Measurements from ENCODE around the gene HEXD. TPM values are rescaled to one million over a fixed set of nuclear protein-coding genes. Genes with fewer than 3 reads are reported as not detected.

HEXD gene
- total and polyA plus RNA-seq, 10 of the 15 experiments (the other 5 are each of a cell fraction or from before 2014, with no cell fraction given) = 1.6 to 24.2 (median 7.0) TPM

GRCh38 chr17:82457929-82458178 is 39.7 kb downstream of the HEXD start (continued):
- no peak for TF ChIP-seq SKIL (IDR thresholded peaks at IDR 0.05; ENCODE audit: low read depth, poor library complexity, severe bottlenecking)
- TF ChIP-seq SRF (IDR thresholded peaks at IDR 0.05; ENCODE audit: low read depth in 2 of 2, low read length in 2 of 2) = no peak
- no peak for TF ChIP-seq EP300 (IDR thresholded peaks at IDR 0.05; ENCODE audit: borderline replicate concordance in 1 of 2, control insufficient read depth in 1 of 2, low read depth in 2 of 2, low read length in 2 of 2)
- TF ChIP-seq POU2F2 (IDR thresholded peaks at IDR 0.05; ENCODE audit: borderline replicate concordance, low read depth, low read length) = no peak
- TF ChIP-seq, protein P1, sequence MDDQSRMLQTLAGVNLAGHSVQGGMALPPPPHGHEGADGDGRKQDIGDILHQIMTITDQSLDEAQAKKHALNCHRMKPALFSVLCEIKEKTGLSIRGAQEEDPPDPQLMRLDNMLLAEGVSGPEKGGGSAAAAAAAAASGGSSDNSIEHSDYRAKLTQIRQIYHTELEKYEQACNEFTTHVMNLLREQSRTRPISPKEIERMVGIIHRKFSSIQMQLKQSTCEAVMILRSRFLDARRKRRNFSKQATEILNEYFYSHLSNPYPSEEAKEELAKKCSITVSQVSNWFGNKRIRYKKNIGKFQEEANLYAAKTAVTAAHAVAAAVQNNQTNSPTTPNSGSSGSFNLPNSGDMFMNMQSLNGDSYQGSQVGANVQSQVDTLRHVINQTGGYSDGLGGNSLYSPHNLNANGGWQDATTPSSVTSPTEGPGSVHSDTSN (IDR thresholded peaks at IDR 0.05; ENCODE audit: insufficient replicate concordance, low read depth, low read length) = peak; percentile 78
- no peak for TF ChIP-seq KLF5 (IDR thresholded peaks at IDR 0.05; ENCODE audit: partially characterized antibody)
- no peak for TF ChIP-seq ZZZ3 (IDR thresholded peaks at IDR 0.05; ENCODE audit: control insufficient read depth, insufficient read length, low read depth)
- TF ChIP-seq MEF2A (IDR thresholded peaks at IDR 0.05; ENCODE audit: insufficient read depth, low read depth, low read length) = no peak
- no peak for TF ChIP-seq ESRRA (IDR thresholded peaks at IDR 0.05; ENCODE audit: low read length)
- no peak for TF ChIP-seq IKZF2 (IDR thresholded peaks at IDR 0.05)
- TF ChIP-seq ZBED1 (IDR thresholded peaks at IDR 0.05; ENCODE audit: borderline replicate concordance) = no peak
- TF ChIP-seq CREM (IDR thresholded peaks at IDR 0.05; ENCODE audit: low read depth) = no peak
- TF ChIP-seq, protein P2, sequence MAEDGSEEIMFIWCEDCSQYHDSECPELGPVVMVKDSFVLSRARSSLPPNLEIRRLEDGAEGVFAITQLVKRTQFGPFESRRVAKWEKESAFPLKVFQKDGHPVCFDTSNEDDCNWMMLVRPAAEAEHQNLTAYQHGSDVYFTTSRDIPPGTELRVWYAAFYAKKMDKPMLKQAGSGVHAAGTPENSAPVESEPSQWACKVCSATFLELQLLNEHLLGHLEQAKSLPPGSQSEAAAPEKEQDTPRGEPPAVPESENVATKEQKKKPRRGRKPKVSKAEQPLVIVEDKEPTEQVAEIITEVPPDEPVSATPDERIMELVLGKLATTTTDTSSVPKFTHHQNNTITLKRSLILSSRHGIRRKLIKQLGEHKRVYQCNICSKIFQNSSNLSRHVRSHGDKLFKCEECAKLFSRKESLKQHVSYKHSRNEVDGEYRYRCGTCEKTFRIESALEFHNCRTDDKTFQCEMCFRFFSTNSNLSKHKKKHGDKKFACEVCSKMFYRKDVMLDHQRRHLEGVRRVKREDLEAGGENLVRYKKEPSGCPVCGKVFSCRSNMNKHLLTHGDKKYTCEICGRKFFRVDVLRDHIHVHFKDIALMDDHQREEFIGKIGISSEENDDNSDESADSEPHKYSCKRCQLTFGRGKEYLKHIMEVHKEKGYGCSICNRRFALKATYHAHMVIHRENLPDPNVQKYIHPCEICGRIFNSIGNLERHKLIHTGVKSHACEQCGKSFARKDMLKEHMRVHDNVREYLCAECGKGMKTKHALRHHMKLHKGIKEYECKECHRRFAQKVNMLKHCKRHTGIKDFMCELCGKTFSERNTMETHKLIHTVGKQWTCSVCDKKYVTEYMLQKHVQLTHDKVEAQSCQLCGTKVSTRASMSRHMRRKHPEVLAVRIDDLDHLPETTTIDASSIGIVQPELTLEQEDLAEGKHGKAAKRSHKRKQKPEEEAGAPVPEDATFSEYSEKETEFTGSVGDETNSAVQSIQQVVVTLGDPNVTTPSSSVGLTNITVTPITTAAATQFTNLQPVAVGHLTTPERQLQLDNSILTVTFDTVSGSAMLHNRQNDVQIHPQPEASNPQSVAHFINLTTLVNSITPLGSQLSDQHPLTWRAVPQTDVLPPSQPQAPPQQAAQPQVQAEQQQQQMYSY (CRISPR knock-in tag; IDR thresholded peaks at IDR 0.05) = no peak
- TF ChIP-seq PKNOX1 (IDR thresholded peaks at IDR 0.05) = peak; percentile 92
- TF ChIP-seq, protein P3, sequence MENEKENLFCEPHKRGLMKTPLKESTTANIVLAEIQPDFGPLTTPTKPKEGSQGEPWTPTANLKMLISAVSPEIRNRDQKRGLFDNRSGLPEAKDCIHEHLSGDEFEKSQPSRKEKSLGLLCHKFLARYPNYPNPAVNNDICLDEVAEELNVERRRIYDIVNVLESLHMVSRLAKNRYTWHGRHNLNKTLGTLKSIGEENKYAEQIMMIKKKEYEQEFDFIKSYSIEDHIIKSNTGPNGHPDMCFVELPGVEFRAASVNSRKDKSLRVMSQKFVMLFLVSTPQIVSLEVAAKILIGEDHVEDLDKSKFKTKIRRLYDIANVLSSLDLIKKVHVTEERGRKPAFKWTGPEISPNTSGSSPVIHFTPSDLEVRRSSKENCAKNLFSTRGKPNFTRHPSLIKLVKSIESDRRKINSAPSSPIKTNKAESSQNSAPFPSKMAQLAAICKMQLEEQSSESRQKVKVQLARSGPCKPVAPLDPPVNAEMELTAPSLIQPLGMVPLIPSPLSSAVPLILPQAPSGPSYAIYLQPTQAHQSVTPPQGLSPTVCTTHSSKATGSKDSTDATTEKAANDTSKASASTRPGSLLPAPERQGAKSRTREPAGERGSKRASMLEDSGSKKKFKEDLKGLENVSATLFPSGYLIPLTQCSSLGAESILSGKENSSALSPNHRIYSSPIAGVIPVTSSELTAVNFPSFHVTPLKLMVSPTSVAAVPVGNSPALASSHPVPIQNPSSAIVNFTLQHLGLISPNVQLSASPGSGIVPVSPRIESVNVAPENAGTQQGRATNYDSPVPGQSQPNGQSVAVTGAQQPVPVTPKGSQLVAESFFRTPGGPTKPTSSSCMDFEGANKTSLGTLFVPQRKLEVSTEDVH (IDR thresholded peaks at IDR 0.05; ENCODE audit: low read depth, partially characterized antibody) = no peak
- peak; percentile 96 for TF ChIP-seq RAD51 (IDR thresholded peaks at IDR 0.05)
- no peak for TF ChIP-seq HDGF (IDR thresholded peaks at IDR 0.05)
- TF ChIP-seq NRF1 (conservative IDR thresholded peaks at IDR 0.05; ENCODE audit: low read depth, low read length) = peak; percentile 74
- no peak for TF ChIP-seq CHD4 (IDR thresholded peaks at IDR 0.05)
- TF ChIP-seq POLR2AphosphoS2 (IDR thresholded peaks at IDR 0.05; ENCODE audit: low read depth, low read length) = no peak

All from GM12878 (cell line).